Activated T-helper 1 cell treated with anti-CD3 and anti-CD28 coated beads, Interleukin-12 subunit alpha, Interleukin-12 subunit beta, Interleukin-2, Interleukin-4 antibody, amounts not matched to agents 30 ng/mL and 10 ng/mL and 1 ng/mL, durations not matched to agents 14 hours and 24 hours and 36 hours (primary cell): ENCODE results near the gene TRPV4. TPM values are rescaled to one million over a fixed set of nuclear protein-coding genes. Genes with fewer than 3 reads are reported as not detected.

Experiments
- DNase-seq: peaks from one replicate; pipeline ENCODE4 v3.0.0; 2021; ENCODE audit warnings: low spot score
- H3K27ac Mint-ChIP-seq: one replicate; pipeline ENCODE4 v1.8.0; 2021; ENCODE audit warnings: mild to moderate bottlenecking, mixed read lengths
- H3K27me3 Mint-ChIP-seq: one replicate; pipeline ENCODE4 v1.8.0; 2022; ENCODE audit warnings: mild to moderate bottlenecking, moderate library complexity, mixed read lengths; ENCODE audit not compliant: insufficient read depth
- H3K36me3 Mint-ChIP-seq: one replicate; pipeline ENCODE4 v1.8.0; 2021; ENCODE audit warnings: low read depth, mixed read lengths
- H3K4me1 Mint-ChIP-seq: one replicate; pipeline ENCODE4 v1.8.0; 2021; ENCODE audit warnings: low read depth, mixed read lengths
- H3K4me3 Mint-ChIP-seq: one replicate; pipeline ENCODE4 v1.8.0; 2021; ENCODE audit warnings: mild to moderate bottlenecking, moderate library complexity, mixed read lengths
- H3K9me3 Mint-ChIP-seq: one replicate; pipeline ENCODE4 v1.8.0; 2021; ENCODE audit warnings: mixed read lengths
- intact Hi-C: fragments of 100-400 bp; cut with micrococcal nuclease; formaldehyde crosslinking; loops from one replicate; pipeline ENCODE4 v1.15.1; 2024
- total RNA-seq: library from RNA; stranded (reverse); gene quantifications from 2 replicates; pipeline ENCODE4 v1.2.3, GENCODE V29; 2022

The TRPV4 gene
- total RNA-seq, 1 donor from 2014 or later, result not detected

DNA sequence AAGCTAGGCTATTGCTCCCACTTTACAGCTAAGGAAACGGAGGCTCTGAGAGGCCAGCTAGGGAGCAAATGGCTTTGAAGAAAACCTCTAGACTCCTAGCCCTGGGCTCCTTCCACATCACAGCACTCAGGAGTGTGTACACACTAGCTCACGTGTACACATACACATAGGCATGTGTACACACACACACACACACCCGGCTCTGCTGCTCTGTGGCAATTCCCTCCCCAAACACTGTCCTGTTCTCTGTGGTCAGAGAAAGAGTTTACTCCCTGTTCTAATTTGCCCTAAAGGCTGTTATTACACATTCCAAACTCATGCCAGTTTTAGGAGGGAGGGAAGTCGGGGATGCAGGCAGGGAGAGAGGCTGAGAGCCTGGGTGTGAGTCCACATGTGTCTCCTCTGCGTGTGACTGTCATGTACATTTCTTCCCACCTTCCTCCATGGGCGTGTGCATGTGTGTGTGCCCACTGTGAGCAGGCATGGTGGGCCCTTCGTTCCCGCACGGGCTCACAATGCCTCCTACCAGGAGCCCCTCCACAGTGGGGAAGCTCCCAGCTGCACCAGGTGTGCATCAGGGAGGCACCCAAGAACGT lies 14.2 kb downstream of the TRPV4 start:
- Mint-ChIP-seq H3K27ac (no peak overlapping the region), H3K4me3 (no peak overlapping the region), H3K36me3 (no peaks in the 10 kb centered on the region), H3K4me1 (no peaks in the 10 kb centered on the region), H3K9me3 (no peaks in the 10 kb centered on the region), H3K27me3 (no peaks in the 10 kb centered on the region)
- no peak for DNase-seq
- intact Hi-C loops, result no loop called here

DNA sequence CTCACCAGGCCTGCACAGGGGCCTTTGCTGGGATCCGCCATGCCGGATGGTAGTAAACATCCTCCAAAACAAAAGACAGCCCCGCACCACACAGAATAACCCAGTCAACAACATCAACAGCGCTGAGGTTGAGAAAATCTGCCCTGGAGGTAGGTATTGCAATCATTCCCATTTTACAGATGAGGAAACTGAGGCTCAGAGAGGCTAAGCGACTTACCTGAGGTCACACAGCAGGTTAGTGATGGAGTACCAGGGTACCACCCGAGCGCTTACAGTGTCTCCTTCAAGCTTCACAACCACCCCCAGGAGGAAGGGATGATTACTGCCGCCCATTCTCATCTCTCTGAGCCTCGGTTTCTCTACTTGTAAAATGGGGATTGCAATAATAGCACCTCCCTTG lies 14.9 kb downstream of the TRPV4 start:
- Mint-ChIP-seq H3K9me3 (no peaks in the 10 kb centered on the region), H3K27ac (no peak overlapping the region), H3K36me3 (no peaks in the 10 kb centered on the region), H3K4me1 (no peaks in the 10 kb centered on the region), H3K4me3 (no peak overlapping the region), H3K27me3 (no peaks in the 10 kb centered on the region)
- intact Hi-C loops, result no loop called here
- no peak for DNase-seq

DNA sequence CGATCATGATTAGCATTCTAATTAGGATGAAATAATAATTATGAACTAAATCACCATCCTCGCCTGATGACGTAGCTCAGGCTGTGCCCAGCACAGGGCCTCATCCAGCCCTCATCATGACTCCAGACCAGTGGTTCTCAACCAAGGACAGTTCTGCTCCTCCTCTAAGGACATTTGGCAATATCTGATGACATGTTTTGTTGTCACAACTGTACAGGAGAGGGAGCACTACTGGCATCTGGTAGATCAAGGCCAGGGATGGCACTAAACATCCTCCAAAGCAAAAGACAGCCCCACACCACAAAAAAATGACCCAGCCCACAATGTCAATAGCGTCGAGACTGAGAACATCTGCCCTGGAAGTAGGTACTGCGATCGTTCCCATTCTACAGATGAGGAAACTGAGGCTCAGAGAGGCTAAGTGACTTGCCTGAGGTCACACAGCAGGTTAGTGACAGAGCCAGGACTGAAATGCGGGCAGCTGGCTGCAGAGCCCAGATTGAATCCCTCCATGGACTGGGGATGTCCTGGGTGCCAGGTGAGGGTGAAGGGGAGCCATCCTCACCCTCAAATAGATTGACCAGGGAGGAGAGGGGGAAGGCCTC lies 15.5 kb downstream of the TRPV4 start:
- Mint-ChIP-seq H3K27me3 (no peaks in the 10 kb centered on the region), H3K4me3 (no peak overlapping the region), H3K4me1 (no peaks in the 10 kb centered on the region), H3K27ac (no peak overlapping the region), H3K9me3 (no peaks in the 10 kb centered on the region), H3K36me3 (no peaks in the 10 kb centered on the region)
- no peak for DNase-seq
- intact Hi-C loops, result no loop called here

DNA sequence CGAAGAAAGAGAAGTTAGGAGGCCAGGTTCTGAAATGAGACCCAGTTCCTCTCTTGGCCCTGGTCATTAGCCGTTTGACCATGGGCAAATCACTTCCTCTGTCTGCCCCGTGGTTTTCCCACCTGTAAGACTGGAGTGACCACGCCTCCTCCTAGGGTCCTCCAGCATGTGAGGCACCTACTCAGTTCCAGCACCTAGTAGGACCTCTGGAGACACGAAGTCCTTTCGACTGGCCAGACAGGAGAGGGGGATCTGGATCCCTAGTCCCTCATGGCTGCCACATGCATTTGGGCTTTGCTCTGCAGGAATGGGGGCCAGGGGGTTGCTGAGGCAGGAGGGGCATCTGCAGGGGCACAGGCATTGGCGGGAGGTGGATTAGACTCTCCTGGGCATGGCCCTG lies 16.3 kb downstream of the TRPV4 start:
- Mint-ChIP-seq H3K4me1 (no peaks in the 10 kb centered on the region), H3K9me3 (no peaks in the 10 kb centered on the region), H3K27me3 (no peaks in the 10 kb centered on the region), H3K4me3 (no peak overlapping the region), H3K36me3 (no peaks in the 10 kb centered on the region), H3K27ac (no peak overlapping the region)
- intact Hi-C loops, result no loop called here
- no peak for DNase-seq

DNA sequence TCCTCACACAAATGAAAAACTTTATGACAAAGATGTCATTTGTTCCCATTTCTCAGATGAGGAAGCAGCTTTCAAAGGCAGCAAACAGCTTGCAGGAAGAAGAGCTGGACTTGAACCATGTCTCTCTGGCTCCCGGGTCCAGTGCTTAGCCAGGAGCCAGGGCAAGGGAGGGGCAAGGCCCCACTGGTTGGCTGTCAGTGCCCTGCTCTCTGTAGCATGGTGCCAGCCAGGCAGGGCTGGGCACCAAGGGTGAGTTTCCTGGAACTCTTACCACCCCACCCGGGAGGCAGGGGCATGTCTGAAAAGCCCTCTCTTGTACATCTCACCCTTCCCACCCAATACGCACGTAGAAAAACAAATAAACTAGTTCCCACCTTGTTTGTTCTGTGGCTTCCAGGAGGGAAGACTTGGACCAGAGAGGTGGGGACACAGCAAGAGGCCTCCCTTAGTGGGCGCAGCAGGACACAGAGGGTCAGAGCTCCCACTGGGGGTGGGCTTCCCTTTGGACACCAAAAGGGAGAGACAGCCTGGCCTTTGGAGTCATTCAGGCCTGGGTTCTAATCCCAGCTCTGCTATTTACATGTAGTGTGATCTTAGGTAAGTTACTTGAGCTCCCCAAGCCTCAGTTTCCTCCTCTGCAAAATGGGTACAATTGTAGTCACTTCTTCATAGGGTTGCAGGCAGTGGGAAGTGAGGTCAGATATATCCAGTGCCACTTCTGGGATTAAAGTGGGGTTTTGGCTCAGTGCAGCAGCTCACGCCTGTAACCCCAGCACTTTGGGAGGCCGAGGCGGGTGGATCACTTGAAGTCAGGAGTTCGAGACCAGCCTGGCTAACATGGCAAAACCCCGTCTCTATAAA lies 17.2 kb downstream of the TRPV4 start:
- Mint-ChIP-seq H3K27ac (no peak overlapping the region), H3K36me3 (no peaks in the 10 kb centered on the region), H3K4me3 (no peak overlapping the region), H3K4me1 (no peaks in the 10 kb centered on the region), H3K27me3 (no peaks in the 10 kb centered on the region), H3K9me3 (no peaks in the 10 kb centered on the region)
- intact Hi-C loops, result no loop called here
- DNase-seq, result no peak

DNA sequence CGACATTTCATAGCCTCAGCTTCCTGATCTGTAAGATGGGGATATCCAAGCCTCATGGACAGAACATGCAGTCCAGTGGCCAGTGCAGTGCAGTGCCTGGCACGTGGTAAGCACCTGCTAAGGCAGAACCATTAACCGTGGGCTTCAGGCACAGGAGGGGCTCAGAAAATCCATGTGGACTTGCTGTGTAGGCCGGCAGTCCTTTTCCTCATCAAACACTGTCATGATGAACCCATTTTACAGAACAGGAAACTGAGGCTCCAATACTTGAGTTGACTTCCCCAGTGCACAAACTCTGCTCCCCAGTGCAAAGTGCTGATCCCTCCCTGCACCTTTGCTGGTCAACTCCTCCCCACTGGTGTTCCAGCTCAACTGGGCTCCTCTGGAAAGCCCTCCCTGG lies 18.0 kb downstream of the TRPV4 start:
- H3K27ac Mint-ChIP-seq, result no peak overlapping the region
- H3K4me1 Mint-ChIP-seq, result no peaks in the 10 kb centered on the region
- no peak for DNase-seq
- H3K4me3 Mint-ChIP-seq, result no peak overlapping the region
- H3K9me3 Mint-ChIP-seq, result no peaks in the 10 kb centered on the region
- intact Hi-C loops, result no loop called here
- no peaks in the 10 kb centered on the region for H3K36me3 Mint-ChIP-seq
- no peaks in the 10 kb centered on the region for H3K27me3 Mint-ChIP-seq

DNA sequence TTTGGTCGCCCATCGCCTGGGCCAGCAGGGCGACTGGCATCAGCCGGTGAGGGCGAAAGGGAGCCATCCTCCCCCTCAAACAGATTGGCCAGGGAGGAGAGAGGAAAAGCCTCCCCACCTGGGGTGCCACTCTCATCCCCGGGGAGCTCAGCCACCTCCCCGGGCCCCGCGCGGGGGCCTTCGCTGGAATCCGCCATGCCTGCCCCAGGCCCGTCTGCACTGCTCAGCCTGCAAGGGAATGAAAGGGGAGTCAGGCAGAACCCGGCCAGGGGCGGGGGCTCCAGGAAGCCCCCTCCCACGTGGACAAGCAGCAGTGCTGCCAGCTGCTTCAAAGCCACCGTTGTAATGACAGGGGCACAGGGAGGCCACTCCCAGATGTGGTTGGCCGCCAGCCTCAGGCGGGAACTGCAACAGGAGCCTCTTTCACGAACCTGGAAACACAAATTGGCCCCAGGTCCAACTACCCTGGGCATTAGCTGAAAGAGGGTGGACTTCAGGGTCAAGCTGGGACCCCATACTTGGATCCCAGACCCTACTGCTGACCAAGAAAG lies 18.5 kb downstream of the TRPV4 start:
- H3K4me3 Mint-ChIP-seq, result no peak overlapping the region
- no peak overlapping the region for H3K27ac Mint-ChIP-seq
- H3K4me1 Mint-ChIP-seq, result no peaks in the 10 kb centered on the region
- H3K27me3 Mint-ChIP-seq, result no peaks in the 10 kb centered on the region
- H3K9me3 Mint-ChIP-seq, result no peaks in the 10 kb centered on the region
- H3K36me3 Mint-ChIP-seq, result no peaks in the 10 kb centered on the region
- intact Hi-C loops, result no loop called here
- DNase-seq, result no peak

DNA sequence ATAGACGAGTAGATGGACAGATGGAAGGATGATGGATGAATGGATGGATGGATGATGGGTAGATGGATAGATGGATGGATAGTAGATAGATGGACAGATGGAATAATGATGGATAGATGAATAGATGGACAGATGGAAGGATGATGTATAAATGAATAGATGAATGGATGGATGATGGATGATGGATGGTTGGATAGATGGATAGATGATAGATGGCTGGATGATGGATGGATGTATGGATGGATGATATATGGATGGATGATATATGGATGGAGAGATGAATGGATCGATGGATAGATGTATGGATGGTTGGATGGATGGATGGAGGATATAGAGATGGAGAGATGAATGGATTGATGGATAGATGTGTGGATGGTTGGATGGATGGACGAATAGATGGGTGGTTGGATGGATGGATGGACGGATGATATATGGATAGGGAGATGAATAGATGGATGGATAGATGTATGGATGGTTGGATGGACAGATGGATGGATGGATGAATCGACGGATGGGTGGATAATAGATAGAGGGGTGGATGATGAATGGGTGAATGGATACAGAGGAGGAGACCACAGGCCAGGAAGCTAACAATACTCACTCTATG lies 19.3 kb downstream of the TRPV4 start:
- Mint-ChIP-seq H3K4me1 (no peaks in the 10 kb centered on the region), H3K36me3 (no peaks in the 10 kb centered on the region), H3K4me3 (no peak overlapping the region), H3K27ac (no peak overlapping the region), H3K9me3 (no peaks in the 10 kb centered on the region), H3K27me3 (no peaks in the 10 kb centered on the region)
- intact Hi-C loops, result no loop called here
- DNase-seq, result no peak

DNA sequence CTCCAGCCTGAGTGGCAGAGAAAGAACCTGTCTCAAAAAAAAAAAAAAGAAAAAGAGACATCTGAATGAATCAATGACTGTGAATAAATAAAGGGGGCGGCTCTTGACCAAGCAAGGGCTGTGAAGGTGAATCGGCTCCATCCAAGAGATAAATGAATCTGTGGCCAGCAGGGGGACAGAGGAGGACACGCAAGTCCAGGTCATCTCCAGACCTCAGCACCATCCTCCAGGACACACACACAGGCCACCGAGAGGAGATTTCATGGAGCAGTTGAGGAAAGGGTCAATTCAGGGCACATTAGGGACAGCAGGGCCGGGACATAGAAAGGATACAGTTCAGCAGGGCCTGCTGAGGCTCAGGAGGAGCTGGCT lies 21.6 kb downstream of the TRPV4 start:
- Mint-ChIP-seq H3K4me3 (no peak overlapping the region), H3K4me1 (no peaks in the 10 kb centered on the region), H3K36me3 (no peaks in the 10 kb centered on the region), H3K27ac (no peak overlapping the region), H3K27me3 (peaks cover 2% of the 10 kb centered on the region), H3K9me3 (no peaks in the 10 kb centered on the region)
- intact Hi-C loops, result no loop called here
- DNase-seq, result no peak

DNA sequence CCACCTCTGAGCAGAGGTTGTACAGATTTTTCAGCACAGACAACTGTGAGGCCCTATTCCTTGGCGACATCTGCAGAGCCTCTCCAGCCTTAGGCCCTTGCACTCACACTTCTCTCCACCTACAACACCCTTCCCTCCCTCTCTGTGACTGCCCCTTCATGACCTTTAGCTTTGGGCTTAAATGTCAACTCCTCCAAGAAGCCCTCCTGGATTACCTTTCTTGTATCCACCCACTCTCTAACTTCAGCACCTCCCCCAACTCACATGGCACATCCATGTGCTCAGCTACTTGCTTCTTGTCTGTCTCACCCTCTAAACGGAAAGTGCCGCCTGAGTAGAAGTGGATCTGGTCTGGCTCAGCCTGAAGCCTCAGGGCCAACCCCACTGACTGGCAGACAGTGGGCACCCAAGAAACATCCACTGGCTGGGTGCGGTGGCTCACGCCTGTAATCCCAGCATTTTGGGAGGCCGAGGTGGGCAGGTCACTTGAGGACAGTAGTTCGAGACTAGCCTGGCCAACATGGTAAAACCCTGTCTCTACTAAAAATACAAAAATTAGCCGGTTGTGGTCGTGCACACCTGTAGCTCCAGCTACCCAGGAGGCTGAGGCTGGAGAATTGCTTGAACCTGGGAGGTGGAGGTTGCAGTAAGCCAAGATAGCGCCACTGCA lies 22.1 kb downstream of the TRPV4 start:
- intact Hi-C loops, result no loop called here
- peaks cover 2% of the 10 kb centered on the region for H3K27me3 Mint-ChIP-seq
- no peaks in the 10 kb centered on the region for H3K9me3 Mint-ChIP-seq
- H3K36me3 Mint-ChIP-seq, result no peaks in the 10 kb centered on the region
- H3K4me3 Mint-ChIP-seq, result no peak overlapping the region
- no peak for DNase-seq
- no peak overlapping the region for H3K27ac Mint-ChIP-seq
- no peaks in the 10 kb centered on the region for H3K4me1 Mint-ChIP-seq

DNA sequence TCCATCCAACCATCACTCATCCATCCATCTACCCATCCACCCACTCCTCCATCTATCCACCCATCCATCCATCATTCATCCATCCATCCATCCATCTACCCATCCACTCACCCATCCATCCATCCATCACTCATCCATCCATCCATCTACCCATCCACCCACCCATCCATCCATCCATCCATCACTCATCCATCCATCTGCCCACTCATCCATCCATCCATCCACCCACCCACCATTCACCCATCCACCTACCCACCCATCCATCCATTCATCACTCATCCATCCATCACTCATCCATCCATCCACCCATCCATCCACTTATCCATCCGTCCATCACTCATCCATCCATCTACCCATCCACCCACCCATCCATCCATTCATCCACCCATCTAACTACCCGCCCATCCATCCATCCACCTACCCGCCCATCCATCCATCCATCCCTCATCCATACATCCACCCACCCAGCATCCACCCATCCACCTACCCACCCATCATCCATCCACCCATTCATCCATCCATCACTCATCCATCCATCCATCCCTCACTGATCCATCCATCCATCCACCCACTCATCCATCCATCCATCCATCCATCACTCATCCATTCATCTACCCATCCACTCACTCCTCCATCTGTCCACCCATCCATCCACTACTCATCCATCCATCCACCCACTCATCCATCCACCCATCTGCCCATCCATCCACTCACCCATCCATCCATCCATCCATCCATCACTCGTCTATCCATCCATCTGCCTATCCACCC lies 24.1 kb downstream of the TRPV4 start:
- Mint-ChIP-seq H3K27me3 (peaks cover 2% of the 10 kb centered on the region), H3K36me3 (no peaks in the 10 kb centered on the region), H3K27ac (no peak overlapping the region), H3K4me1 (no peaks in the 10 kb centered on the region), H3K9me3 (no peaks in the 10 kb centered on the region), H3K4me3 (no peak overlapping the region)
- intact Hi-C loops, result no loop called here
- no peak for DNase-seq

DNA sequence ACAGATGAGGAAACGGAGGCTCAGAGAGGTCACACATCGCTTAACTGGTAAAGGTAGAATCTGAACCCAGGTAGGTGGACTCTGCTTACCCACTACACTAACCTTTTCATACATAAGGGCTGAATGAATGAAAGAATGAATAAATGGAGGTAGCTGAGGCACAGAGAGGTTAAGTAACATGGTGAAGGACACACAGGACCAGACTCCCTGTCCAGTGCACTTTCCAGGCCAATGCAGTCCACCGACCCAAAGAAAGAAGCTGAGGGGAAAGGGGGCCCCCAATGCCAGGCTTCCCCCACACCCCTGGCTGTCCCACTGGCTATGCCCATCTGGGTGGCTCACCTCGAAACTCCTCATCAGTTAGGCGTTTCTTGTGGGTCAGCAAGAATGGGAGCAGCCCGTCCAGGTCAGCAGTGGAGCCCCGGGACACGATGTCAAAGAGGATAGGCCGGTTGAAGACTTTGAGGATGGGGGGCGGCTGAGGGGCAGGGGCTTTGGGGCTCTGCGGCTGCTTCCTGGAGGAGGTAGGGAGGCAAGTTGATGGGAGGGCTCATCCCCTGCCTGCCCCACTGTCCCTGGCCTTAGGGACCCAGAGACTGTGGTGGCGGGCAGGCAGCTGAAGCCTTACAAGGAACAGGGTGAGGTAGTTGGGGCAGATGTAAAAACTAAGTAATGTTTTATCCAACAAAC lies 25.1 kb downstream of the TRPV4 start:
- no peak overlapping the region for H3K4me3 Mint-ChIP-seq
- intact Hi-C loops, result no loop called here
- no peaks in the 10 kb centered on the region for H3K36me3 Mint-ChIP-seq
- H3K27ac Mint-ChIP-seq, result no peak overlapping the region
- no peaks in the 10 kb centered on the region for H3K9me3 Mint-ChIP-seq
- no peaks in the 10 kb centered on the region for H3K4me1 Mint-ChIP-seq
- peaks cover 2% of the 10 kb centered on the region for H3K27me3 Mint-ChIP-seq
- no peak for DNase-seq
